HG03196 (cell line): Measurements from ENCODE around the gene HS3ST3B1.
A peak's percentile ranks its signal among the peaks of the same experiment; 100 is the strongest.

Experiments
- ATAC-seq: cut with Tn5 transposase; IDR thresholded peaks from one replicate; pipeline ENCODE4 v1.9.1; 2021; ENCODE audit not compliant: unreplicated experiment

The HS3ST3B1 gene

DNA sequence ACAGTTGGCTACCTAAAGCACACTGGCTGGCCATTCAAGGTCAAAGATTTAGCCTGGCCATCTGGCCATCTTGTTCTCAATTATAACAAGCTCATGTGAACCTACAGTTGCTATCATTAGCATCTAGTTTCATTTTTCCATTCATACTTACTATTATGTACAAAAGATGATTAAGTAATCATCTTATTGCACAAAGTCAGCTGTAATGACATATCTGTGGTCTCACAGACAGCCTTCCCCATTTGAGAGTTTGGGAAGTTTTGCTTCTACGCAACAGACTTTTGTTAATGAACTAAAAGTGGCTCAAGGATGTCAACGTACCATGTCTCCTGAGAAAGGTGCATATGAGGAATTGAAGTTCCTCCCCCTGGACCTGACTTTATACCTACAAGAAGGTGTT, 51.3 kb downstream of the HS3ST3B1 start:
- no peak for ATAC-seq

DNA sequence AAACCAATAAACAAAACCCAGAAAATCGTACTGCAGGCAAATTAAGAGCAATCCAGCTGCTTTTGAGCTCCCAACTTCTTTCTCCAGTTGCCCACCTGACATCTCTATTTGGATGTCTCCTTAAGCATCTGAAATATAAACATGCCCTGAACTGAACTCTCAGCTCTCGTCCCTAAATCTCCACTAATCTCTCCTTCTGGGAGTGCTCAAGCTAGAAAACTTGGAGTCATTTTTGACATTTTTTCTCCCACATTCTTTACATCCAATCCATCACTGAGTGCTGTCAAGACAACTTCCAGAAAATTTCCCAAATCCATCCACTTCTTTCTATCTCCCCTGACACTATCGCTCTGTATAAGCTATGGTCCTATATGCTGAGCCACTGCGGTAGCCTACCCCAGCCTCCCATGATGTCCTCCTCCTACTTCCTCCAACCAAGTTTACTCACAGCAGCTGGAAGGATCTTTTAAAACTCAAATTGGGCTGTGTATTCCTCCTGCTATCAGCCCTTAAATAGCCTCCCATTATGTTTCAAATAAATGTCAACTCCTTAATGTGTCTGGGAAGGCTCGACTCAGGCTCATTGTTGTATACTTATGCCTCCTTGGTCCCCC, 53.1 kb downstream of the HS3ST3B1 start:
- ATAC-seq, result no peak

DNA sequence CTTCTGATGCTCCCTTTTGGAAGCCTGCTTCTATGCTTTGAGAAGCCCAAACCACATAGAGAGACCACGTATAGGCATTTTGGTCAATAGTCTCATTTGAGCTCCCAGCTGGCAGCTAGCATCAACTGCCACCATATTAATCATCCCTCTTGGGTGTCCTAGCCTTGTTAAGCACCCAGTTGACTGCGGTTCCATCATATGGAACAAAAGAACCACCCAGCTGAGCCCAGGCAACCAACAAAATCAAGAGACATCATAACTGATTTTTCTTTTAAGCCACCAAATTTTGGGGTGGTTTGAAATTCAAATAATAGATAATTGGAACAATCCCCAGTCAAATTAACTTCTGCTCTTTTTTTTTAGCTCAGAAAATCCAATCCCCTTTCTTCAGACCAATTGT, 53.9 kb downstream of the HS3ST3B1 start:
- no peak for ATAC-seq

DNA sequence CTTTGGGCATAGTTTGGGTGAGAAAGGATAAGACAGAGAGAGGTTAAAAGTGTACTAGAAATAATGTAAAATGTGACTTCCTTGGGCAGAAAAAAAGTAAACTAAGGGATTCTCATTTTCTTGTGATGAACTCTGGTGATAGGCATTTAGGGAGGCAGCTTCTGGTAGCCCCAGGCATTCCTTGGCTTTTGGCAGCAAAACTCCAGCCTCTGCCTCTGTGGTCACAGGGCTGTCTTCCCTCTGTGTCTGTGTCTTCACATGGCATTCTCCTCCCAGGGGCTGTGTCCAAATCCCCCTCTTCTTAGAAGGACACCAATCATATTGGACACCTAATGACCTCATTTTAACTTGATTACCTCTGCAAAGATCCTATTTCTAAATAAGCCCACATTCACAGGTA, 54.7 kb downstream of the HS3ST3B1 start:
- ATAC-seq, result no peak

DNA sequence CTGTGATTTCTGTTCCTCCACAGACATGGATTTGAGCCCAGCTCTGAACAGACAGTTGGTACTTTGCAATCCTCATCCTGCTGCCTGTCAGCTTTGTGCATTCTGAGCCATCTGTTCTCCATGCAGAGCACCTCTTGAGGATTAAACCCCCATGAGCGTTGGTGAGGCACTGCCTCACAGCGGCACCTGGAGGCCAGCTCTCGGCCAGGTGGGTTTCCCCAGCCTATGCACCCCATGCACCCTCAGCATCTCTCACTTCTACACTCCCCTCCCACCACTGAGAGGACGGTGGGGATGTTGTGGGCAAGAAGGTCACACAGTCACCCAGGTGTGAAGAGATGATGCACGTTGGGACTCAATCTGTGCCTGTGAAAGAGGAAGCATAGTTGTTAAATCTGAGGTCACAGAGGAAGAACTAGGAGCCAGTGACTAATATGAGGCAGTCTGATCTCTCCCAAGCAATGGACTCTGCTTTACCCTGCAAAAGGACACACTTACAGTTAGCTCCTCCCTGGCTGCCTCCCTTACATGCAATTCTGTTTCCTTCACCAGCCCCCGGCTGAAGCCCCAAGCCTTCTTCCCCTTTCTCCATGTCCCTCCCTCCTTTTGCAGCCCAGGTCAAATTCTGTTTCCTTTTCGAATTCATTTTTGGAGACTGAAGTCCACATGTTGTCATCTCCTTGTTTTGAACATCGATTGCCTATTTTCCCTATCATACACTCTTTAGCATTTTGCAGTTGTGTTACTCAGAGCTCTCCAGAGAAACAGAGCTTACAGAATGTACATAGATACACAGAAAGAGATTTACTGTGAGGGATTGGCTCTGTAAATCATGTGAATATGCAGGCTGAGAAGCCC, 58.5 kb downstream of the HS3ST3B1 start:
- ATAC-seq, result peak; percentile 96

DNA sequence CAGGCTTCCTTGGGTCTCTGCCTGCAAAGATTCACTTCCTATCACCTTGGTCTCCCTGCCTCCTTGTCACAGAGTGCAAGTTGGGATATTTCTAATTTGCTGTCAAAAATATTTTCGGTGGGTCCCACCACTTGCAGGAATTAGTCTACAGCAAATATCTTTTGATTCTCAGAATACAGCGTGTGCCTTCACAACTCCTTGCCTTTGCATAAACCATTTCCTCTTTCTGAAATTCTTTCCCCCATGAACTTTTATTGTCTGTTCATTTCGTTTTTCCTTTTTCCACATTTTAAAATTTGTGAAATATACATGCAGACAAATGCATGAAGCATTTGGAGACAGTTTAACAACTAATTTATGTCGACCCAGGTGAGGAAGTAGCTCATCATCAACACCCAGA, 60.0 kb downstream of the HS3ST3B1 start:
- no peak for ATAC-seq

DNA sequence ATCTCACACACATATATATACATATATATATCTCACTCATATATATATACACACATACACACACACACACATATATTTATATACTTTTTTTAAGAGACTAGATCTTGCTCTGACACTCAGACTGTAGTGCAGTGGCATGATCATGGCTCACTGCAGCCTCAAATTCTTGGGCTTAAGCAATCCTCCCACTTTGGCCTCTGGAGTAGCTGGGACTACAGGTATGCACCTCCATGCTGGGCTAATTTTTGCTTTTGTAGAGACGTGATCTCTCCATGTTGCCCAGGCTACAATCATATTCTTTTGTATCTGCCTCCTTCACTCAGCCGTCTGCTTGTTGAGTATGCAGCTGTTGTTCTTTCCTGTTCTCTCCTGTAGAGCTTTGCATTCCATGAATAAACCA, 60.6 kb downstream of the HS3ST3B1 start:
- ATAC-seq, result no peak

DNA sequence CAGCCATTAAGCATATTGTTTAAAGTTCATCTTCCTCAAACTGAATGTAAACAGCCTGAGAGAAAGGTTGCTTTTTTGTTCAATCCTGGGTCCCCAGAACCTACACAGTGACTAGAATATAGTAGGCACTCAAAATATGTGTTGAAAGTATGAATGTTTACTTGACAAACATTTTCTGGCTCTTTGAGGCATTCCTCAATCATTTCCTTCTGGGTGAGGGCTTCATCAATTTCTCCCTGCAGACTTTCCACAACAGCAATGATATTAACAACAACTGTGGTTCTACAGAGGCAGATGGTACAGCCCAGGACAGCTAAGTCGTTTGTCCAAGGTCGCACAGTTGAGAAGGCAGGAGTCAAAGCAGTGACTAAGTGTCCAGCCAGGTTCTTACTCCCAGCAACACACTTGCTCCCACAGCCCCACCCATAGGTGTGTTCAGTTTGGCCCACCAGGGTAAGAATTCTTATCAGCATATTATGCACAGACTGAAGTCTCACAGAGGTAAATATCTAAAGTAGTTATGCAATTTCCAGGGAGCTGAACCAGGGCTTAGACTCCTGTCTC, 61.1 kb downstream of the HS3ST3B1 start:
- no peak for ATAC-seq

DNA sequence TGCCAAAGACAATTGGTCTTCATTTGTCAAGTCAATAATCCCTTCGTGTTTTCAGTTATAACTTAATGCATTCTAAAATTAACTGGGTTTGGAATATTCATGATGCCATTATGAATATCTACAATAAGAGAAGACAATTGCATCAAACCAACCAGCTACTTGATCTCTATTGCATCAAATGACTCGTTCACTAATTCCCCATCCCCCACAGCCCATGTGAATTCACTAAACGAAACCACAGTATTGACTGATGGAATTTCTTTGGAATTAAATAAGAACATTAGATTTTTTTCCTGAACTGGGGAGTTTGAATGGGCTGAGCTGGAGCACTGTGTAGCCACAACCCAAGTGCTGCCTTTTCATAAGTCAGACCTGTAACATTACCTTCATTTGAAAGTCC, 65.3 kb downstream of the HS3ST3B1 start:
- no peak for ATAC-seq

DNA sequence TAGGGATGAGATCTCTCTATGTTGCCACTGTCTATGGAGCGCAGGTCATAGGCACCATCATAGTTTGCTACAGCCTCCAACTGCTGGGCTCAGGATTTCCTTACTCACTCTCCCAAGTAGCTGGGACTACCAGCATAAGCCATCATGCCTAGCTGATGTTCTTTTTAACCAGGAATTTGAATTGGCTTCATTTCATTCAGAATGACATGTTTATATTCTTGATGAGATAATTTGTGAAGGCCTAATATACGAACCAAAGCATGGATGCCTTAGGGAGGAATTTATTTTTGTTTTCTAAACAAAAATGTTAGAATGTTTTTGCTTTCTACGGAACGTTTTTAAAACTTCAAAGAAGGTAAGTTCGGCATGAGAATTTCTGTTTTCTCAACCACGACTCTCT, 71.6 kb downstream of the HS3ST3B1 start:
- ATAC-seq, result no peak

DNA sequence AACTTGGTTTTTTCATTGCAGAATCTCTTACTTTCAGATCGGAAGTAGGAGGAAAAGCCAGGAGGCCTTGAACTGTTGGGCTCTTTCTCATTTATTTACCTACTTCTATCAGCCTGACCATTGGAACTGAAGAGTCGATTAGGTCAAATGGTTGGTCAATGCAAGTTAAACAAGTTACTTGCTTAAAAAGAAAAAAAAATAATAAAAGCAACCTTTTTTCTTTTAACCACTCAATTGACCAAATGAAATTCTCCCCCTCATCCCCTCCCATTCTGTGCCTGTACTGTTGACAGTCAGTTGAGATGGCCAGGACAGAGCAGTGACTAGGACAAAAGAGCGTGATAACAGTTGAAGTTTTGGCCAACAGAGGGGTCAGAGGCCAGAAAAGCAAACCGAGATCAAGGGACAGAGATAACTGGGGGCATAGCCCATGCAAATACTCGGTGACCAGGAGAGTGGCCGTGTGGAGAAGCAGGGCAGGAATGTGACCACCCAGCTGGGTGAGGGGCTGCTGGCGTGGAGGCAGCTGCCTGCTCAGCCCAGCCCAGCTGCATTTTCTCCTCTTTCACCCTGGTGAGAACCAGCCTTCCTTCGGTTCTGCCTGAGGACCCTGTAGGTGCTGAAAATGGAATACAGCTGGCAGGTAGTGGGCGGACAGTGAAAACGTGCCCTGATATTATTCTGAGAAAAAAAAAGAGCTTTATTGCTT, 72.2 kb downstream of the HS3ST3B1 start:
- no peak for ATAC-seq

DNA sequence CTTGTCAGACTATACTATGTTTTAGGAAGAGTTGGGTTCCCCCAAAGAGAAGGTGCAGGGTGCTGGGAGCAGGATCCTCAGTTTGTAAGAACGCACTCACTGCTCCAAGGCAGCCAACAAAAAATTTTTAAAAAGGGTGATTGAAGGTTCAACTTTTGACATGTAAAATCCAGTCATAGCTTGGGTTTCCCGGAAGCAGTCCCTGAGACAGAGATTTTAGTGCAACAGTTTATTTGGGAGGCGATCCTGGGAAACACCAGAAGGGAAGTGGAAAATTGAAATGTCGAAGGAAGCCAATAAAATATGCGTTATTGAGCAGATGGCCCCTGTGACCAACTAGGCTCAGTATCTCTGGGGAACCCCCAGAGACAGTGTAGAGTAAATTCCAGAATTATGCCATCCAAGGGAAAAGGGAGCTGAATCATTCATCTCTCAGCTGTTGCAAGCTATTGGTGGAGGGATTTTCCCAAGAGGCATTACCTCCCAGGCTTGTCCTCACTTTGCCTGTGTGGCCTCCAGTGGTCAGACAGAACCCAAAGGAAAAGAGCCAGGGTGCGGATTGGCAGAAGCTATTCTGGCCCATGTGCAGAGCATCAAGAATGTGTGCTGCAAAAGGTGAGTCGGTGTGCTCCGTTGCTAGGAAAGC, 72.9 kb downstream of the HS3ST3B1 start:
- ATAC-seq, result no peak

DNA sequence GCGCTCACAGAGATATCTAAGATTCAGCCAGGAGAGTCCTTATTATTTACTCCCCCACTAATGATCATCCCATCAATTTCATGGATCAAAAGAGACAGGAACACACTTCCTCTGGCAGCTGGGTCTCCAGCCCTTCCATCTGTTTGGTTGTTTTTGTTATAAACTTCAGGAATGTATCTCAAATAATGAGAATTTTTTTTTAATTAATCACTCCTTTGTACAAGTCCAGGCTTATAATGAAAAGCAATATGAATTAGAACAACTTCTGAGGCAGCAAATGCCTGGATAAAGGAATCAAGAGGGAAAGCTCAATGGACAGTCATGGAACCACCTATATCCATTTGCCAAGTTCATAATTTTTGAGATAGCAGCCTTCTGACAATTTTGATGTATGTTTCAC, 73.4 kb downstream of the HS3ST3B1 start:
- no peak for ATAC-seq

DNA sequence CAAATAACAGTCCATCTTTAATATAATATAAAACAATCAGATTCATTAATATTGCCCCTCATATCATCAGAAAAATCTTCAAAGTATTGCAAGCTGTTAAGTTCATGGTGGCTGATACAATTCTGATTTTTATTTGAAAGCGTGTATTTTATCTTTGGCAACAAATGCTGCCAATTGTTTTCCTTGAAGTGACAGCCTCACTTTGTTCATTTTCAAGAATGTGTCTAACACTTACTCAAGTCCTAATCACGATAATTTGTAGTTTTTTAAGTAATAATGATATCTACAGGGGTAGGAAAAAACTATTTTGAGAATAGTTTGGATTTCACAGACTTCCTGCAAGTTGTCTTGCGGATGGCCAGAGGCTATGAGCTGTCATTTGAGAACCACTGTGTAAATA, 75.8 kb downstream of the HS3ST3B1 start:
- no peak for ATAC-seq

DNA sequence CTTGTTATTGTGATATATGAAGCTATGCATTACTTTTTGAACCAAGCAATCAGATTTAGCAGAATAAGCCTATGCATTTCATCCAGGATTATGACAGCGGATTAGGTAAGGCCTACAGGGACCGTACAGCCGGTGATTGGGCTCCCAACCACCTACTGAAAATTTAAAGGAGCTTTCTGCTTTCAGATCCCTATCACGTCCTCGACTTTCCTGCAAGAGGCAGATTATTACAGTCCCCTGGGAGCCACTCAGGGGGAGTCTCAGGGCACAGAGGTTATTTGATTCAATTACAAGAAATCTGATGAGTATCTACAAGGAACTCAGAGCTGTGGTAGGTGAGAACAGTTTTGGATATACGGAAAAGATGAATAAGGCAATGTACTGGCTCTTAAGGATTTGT, 80.7 kb downstream of the HS3ST3B1 start:
- ATAC-seq, result no peak

DNA sequence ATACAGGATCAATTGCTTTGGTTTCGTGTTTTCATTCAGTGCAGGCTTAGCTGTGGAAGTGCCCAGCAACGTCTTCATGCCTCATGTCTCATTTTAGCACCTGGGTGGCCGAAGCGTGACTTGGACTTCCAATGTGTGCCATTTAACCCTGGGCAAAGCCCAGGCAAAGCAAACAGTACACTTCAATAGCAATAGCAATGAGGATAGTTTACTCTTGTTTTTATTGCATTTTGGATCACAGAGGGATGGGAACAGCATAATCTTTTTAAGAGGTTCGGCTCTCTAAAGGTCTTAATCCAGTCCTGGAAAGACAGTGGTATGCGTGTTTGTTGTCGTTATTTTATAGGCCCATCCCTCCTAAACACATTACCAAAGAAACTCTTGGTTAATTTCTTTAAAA, 86.2 kb downstream of the HS3ST3B1 start:
- ATAC-seq, result no peak

DNA sequence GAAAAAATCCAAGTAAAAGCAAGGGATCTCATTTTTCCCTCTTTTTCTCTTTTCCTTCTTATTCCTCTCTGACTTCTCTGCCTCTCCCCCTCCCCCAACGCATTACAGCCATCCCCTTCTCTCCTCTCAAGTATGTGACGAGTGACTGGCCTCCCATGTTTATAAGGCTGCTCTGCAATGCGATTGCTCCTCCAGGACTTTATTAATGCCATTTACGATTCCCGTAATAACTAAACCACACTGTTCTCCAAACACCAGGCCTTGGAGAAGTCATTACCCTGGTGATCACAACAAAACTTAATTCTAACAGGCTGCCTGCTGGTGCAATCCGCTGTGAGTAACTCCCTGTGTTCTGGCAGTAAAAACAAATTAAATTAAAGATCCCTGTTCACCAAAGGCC, 88.8 kb downstream of the HS3ST3B1 start:
- no peak for ATAC-seq

DNA sequence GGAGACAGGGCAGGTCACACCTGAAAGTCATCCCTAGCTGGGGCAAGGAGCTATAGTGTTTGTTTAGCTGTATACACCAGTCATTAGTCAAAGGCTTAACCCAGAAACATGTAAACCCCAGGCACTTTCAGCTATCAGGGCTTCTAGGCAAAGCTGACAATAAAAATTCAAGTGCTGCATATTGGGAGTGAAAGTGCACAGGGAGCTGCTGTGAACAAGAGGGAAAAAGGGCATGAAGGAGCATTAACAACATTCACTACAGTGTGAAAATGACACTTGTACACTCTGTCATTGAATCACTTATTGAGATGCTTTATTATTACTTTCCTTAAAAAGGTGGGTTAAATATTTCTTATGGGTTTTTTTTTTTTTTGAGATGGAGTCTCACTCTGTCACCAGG, 92.8 kb downstream of the HS3ST3B1 start:
- no peak for ATAC-seq

DNA sequence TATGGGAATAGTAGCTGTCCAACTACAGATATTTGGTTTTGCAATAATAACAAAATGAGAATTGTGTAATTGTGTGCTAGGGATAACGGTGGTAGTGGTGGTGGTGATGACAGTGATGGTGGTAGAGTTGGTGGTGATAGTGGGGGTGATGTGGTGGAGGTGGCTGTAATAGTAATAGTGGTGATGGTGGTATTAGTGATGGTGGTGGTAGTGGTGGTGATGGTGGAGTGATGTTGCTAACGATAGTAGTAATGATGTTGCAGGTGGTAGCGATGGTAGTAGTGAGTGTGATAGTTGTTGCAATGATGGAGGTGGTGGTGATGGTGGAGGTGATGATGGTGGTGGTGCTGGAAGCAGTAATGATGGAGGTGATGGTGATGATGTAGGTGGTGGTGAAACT, 94.4 kb downstream of the HS3ST3B1 start:
- ATAC-seq, result no peak

DNA sequence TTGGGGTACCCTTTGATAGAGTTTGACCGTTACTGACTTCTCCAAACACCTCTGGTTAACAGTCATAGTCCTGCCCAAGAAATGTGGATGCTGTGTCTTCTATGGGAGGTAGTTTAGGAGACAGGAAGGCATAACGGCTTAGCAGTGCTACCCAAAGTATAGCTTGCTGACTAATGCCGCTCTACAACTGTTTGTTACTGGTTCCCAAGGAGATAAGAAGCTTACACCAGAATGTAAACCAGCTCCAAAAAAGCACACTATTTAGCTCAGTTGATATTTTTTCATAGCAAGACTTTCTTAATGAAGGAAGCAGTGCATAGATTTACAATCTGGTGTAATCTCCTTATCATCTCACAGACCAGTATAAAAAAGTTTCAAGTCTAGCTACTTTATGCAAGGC, 95.7 kb downstream of the HS3ST3B1 start:
- ATAC-seq, result no peak

DNA sequence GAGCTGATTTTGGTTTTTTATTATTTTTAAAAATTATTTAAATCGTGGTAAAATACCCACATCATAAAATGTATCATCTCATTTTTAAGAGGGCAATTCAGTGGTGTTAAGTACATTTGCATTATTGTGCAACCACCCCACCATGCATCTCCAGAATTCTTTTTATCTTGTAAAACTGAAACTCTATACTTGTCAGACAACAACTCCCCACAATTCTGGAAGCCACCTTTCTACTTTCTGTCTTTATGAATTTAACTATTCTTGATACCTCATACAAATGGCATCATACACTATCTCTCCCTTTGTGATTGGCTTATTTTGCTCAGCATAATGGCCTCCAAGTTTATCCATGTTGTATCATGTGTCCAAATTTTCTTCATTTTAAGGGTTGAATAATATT, 97.9 kb downstream of the HS3ST3B1 start:
- ATAC-seq, result no peak
